Measurements from ENCODE around the gene FHIT. TPM values are rescaled to one million over a fixed set of nuclear protein-coding genes. Genes with fewer than 3 reads are reported as not detected.
A peak's percentile ranks its signal among the peaks of the same experiment; 100 is the strongest.

The FHIT gene
- total RNA-seq, 1 donor from 2014 or later, result 20.2 TPM

DNA sequence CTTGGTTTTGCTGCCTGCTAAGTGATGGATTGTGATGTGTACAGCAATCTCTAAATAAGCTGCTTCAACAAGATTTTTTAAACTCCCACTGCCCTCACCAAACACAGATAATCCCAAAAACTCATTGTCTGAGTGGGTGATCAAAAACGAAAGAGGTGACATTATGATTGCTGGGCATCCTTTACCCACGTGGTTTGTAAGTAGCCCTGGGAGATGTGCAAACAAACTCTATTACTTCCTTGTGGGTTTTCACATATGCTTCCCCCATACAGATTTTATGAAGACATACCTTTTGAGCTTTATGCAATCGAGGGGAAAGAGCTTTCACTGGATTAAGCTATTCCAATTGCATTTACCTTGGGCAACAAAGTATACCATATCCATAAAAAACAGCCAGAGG lies 1000.4 kb downstream of the FHIT start:
- TF ChIP-seq, protein P1, sequence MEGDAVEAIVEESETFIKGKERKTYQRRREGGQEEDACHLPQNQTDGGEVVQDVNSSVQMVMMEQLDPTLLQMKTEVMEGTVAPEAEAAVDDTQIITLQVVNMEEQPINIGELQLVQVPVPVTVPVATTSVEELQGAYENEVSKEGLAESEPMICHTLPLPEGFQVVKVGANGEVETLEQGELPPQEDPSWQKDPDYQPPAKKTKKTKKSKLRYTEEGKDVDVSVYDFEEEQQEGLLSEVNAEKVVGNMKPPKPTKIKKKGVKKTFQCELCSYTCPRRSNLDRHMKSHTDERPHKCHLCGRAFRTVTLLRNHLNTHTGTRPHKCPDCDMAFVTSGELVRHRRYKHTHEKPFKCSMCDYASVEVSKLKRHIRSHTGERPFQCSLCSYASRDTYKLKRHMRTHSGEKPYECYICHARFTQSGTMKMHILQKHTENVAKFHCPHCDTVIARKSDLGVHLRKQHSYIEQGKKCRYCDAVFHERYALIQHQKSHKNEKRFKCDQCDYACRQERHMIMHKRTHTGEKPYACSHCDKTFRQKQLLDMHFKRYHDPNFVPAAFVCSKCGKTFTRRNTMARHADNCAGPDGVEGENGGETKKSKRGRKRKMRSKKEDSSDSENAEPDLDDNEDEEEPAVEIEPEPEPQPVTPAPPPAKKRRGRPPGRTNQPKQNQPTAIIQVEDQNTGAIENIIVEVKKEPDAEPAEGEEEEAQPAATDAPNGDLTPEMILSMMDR (IDR thresholded peaks at IDR 0.05; ENCODE audit: unreplicated experiment), result no peak
- peaks cover 1% of the 10 kb centered on the region for H3K27me3 Mint-ChIP-seq (ENCODE audit: unreplicated experiment)

DNA sequence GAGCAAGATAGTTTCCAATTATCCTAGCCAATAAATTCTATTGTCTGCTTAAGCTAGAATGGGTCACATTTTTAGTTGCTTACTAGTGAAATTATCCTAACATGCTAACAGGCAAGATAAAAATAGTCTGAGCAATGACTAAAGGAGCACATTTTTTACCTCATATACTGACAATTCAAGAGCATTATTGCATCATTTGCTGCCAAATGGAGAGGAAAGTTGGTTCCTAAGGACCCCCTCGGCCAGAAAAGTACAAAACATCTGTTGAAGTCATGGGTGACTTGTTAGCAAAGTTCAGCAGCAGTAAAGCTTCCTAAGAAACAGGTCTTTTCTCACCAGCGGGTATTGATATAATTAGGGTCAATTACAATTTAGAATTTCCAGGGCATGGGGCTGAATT lies 1001.0 kb downstream of the FHIT start:
- no peaks in the 10 kb centered on the region for H3K36me3 Mint-ChIP-seq (ENCODE audit: low read depth, unreplicated experiment)
- H3K4me1 Mint-ChIP-seq (ENCODE audit: unreplicated experiment), result no peaks in the 10 kb centered on the region
- H3K27me3 Mint-ChIP-seq (ENCODE audit: unreplicated experiment), result peaks cover 1% of the 10 kb centered on the region

More for the DNA sequence above, 1000.4 kb downstream of the FHIT start:
- Mint-ChIP-seq H3K4me1 (ENCODE audit: unreplicated experiment) (no peaks in the 10 kb centered on the region), H3K36me3 (ENCODE audit: low read depth, unreplicated experiment) (no peaks in the 10 kb centered on the region), H3K27ac (ENCODE audit: unreplicated experiment) (no peak overlapping the region), H3K9me3 (ENCODE audit: unreplicated experiment) (no peaks in the 10 kb centered on the region), H3K4me3 (ENCODE audit: unreplicated experiment) (no peak overlapping the region)
- DNase-seq (ENCODE audit: low spot score), result no peak

GRCh38 chr3:60246361-60246760 lies 1004.9 kb downstream of the FHIT start:
- TF ChIP-seq, protein P1 (IDR thresholded peaks at IDR 0.05; ENCODE audit: unreplicated experiment), result no peak

More for the DNA sequence above, 1001.0 kb downstream of the FHIT start:
- Mint-ChIP-seq H3K27ac (ENCODE audit: unreplicated experiment) (no peak overlapping the region), H3K9me3 (ENCODE audit: unreplicated experiment) (no peaks in the 10 kb centered on the region), H3K4me3 (ENCODE audit: unreplicated experiment) (no peak overlapping the region)
- TF ChIP-seq, protein P1 (IDR thresholded peaks at IDR 0.05; ENCODE audit: unreplicated experiment), result no peak
- no peak for DNase-seq (ENCODE audit: low spot score)

GRCh38 chr3:60243456-60243855 lies 1007.8 kb downstream of the FHIT start:
- Mint-ChIP-seq H3K4me1 (ENCODE audit: unreplicated experiment) (peaks cover 3% of the 10 kb centered on the region), H3K27me3 (ENCODE audit: unreplicated experiment) (no peaks in the 10 kb centered on the region), H3K4me3 (ENCODE audit: unreplicated experiment) (no peak overlapping the region), H3K27ac (ENCODE audit: unreplicated experiment) (no peak overlapping the region), H3K9me3 (ENCODE audit: unreplicated experiment) (no peaks in the 10 kb centered on the region), H3K36me3 (ENCODE audit: low read depth, unreplicated experiment) (no peaks in the 10 kb centered on the region)
- no peak for DNase-seq (ENCODE audit: low spot score)
- TF ChIP-seq, protein P1 (IDR thresholded peaks at IDR 0.05; ENCODE audit: unreplicated experiment), result no peak

More at GRCh38 chr3:60246361-60246760, 1004.9 kb downstream of the FHIT start:
- Mint-ChIP-seq H3K9me3 (ENCODE audit: unreplicated experiment) (no peaks in the 10 kb centered on the region), H3K36me3 (ENCODE audit: low read depth, unreplicated experiment) (no peaks in the 10 kb centered on the region), H3K4me1 (ENCODE audit: unreplicated experiment) (no peaks in the 10 kb centered on the region), H3K27ac (ENCODE audit: unreplicated experiment) (no peak overlapping the region), H3K27me3 (ENCODE audit: unreplicated experiment) (peaks cover 1% of the 10 kb centered on the region), H3K4me3 (ENCODE audit: unreplicated experiment) (no peak overlapping the region)
- DNase-seq (ENCODE audit: low spot score), result no peak

GRCh38 chr3:60240492-60240891 lies 1010.8 kb downstream of the FHIT start:
- Mint-ChIP-seq H3K27ac (ENCODE audit: unreplicated experiment) (peak overlapping the region; percentile 12), H3K36me3 (ENCODE audit: low read depth, unreplicated experiment) (no peaks in the 10 kb centered on the region)
- no peak for DNase-seq (ENCODE audit: low spot score)

More at GRCh38 chr3:60240492-60240891, 1010.8 kb downstream of the FHIT start:
- Mint-ChIP-seq H3K9me3 (ENCODE audit: unreplicated experiment) (no peaks in the 10 kb centered on the region), H3K4me3 (ENCODE audit: unreplicated experiment) (no peak overlapping the region), H3K27me3 (ENCODE audit: unreplicated experiment) (no peaks in the 10 kb centered on the region), H3K4me1 (ENCODE audit: unreplicated experiment) (peaks cover 3% of the 10 kb centered on the region)
- TF ChIP-seq, protein P1 (IDR thresholded peaks at IDR 0.05; ENCODE audit: unreplicated experiment), result no peak
